Stimulated activated CD8-positive, alpha-beta memory T cell treated with anti-CD3 and anti-CD28 coated beads, Interleukin-4, amount 100 ng/mL, for 48 hours (primary cell): Measurements from ENCODE around the gene VWA7.
A peak's percentile ranks its signal among the peaks of the same experiment; 100 is the strongest.

Source experiments
- DNase-seq: peaks from one replicate; pipeline ENCODE4 v3.0.0-alpha.2; 2020

The VWA7 gene

GRCh38 chr6:31744422-31744821 is 32.7 kb downstream of the VWA7 start:
- no peak for DNase-seq

- DNase-seq, result no peak
These were observed 34.2 kb downstream of the VWA7 start for GRCh38 chr6:31742894-31743293.

GRCh38 chr6:31741815-31742214 is 35.3 kb downstream of the VWA7 start:
- no peak for DNase-seq

GRCh38 chr6:31740397-31741223 is 36.5 kb downstream of the VWA7 start:
- peak; percentile 67 for DNase-seq

GRCh38 chr6:31739639-31740396 is 37.3 kb downstream of the VWA7 start, which contains the start of gene MSH5:
Gene MSH5, plus strand, starts transcription at chr6:31740005. Its CDS starts 462 bp downstream, at chr6:31740467.
- peak; percentile 98 for DNase-seq

- DNase-seq, result peak; percentile 71
These were observed 38.8 kb downstream of the VWA7 start for GRCh38 chr6:31737991-31738979.

- DNase-seq, result no peak
These were observed 39.7 kb downstream of the VWA7 start for GRCh38 chr6:31737315-31737990.

GRCh38 chr6:31736768-31737314 is 40.3 kb downstream of the VWA7 start:
- no peak for DNase-seq

- peak; percentile 89 for DNase-seq
These were observed 40.9 kb downstream of the VWA7 start, which contains the start of gene CLIC1 for GRCh38 chr6:31736021-31736767. Gene CLIC1, minus strand, starts transcription at chr6:31736530. Its CDS starts 230 bp downstream, at chr6:31736300.

GRCh38 chr6:31734821-31735406 is 42.2 kb downstream of the VWA7 start:
- DNase-seq, result peak; percentile 70

- no peak for DNase-seq
These were observed 42.8 kb downstream of the VWA7 start for GRCh38 chr6:31734247-31734820.

GRCh38 chr6:31733734-31734133 is 43.4 kb downstream of the VWA7 start:
- DNase-seq, result no peak

- DNase-seq, result no peak
These were observed 45.1 kb downstream of the VWA7 start for GRCh38 chr6:31732029-31732428.

- no peak for DNase-seq
These were observed 46.5 kb downstream of the VWA7 start for GRCh38 chr6:31730631-31731086.

GRCh38 chr6:31729979-31730630 is 47.0 kb downstream of the VWA7 start:
- DNase-seq, result peak; percentile 82

- peak; percentile 88 for DNase-seq
These were observed 47.6 kb downstream of the VWA7 start for GRCh38 chr6:31729515-31729978.

- no peak for DNase-seq
These were observed 48.2 kb downstream of the VWA7 start, which contains the start of gene DDAH2 for GRCh38 chr6:31728767-31729514. Gene DDAH2, minus strand, starts transcription at chr6:31729299. Its CDS starts 138 bp downstream, at chr6:31729161.
